HG03442 (cell line): Measurements from ENCODE around the gene MDGA2.

ENCODE experiments used
- ATAC-seq: cut with Tn5 transposase; IDR thresholded peaks from one replicate; pipeline ENCODE4 v1.9.1; 2021; ENCODE audit warnings: mild to moderate bottlenecking, moderate library complexity; ENCODE audit not compliant: unreplicated experiment

Gene MDGA2

GRCh38 chr14:47507861-47508260 is 167.5 kb downstream of the MDGA2 start:
- no peak for ATAC-seq

- ATAC-seq: no peak
Observed at GRCh38 chr14:47500369-47500768, 175.0 kb downstream of the MDGA2 start.

DNA sequence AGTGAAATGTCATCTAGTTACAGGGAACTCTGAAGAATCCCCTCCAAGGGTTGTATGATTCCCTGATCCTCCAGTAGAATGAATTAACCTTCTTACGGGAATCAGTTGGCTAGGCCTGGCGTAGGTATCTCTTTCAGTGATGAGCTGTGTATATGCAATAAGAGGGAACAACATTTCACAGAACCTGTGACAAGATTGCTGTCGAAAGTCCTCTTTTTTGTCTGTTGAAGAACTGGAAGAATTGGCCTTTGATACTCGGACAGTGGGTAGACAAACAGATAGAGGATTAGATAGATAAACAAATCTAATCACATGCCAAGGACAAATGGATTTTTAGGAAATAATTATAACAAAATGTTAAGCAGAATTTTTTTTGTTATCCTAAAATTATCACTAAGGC is 184.6 kb downstream of the MDGA2 start:
- no peak for ATAC-seq

- no peak for ATAC-seq
Observed at GRCh38 chr14:47490353-47490752, 185.1 kb downstream of the MDGA2 start.

- no peak for ATAC-seq
Observed at GRCh38 chr14:47485421-47485820, 190.0 kb downstream of the MDGA2 start.

DNA sequence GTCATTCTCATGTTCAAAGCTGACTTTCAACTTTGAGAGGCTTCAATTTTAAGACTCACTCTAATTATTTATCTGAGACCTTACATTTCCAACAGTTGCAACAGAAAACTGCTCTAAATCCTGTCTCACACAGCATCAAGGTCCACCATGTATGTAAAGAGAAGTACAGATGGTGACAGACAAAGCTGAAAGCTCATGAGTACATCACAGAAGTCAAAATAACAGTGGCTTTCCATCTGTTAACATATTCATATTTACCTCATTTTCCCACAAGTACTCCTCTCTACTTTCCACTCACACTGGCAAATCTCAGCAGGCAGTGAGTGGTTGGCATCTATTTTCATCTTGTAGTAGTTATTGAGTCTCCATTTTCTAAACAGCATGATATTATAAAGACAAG is 192.0 kb downstream of the MDGA2 start:
- no peak for ATAC-seq

DNA sequence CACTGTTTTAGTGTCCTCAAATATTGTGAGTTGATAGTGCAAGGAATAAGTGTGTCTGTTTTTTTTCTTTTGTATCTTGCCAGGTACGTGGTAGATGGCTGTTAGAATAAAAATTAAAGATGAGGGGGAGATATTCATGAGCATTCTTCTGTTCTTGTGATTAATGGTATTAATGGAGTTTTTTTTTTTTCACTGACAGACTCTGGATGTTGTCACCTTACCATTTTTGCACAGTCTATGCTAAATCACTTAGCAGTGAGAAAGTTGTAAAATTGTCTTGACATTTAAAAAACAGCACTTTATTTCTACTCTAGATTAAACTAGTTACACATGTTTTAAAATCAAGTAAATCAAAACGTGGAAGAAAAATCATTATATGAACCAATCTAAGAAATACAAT is 204.3 kb downstream of the MDGA2 start:
- ATAC-seq: no peak

- no peak for ATAC-seq
Observed at GRCh38 chr14:47466916-47467315, 208.5 kb downstream of the MDGA2 start.

DNA sequence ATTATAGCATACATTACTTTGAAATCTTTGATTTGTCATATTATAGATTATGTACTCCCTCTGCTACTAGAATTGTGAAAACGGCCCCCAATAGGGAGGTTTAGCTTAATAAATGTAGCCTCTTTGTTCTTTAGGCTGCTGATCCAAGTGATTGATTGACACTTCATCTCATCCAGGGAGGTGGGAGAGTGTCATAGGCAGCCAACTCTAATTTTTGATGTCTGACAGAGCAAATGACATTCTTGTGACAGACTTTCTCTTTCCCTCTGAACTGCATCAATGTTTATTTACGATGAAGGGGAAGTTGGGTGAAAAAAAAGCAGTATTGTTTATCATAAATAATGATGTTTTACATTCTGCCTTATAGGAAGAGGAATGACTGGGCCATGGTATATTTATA is 221.4 kb downstream of the MDGA2 start:
- no peak for ATAC-seq

DNA sequence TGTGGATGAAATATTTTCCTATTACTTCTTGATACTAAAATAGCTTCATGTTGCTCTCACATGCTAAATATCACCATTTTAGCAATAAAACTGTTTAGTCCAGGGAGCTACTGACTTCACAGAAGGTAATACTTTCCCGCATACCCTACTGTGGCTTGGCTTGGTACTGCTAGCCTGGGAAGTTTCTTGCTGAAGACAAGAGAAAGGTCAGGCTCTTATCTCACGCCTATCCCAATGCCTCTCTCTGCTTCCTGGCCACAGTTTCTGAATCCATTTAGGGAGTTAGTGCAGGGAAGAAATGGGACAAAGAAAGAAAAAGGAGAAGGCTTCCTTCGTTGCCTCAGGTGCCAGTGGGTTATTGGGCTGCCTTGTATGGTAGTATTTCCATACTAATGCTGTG is 228.3 kb downstream of the MDGA2 start:
- ATAC-seq: no peak

- no peak for ATAC-seq
Observed at GRCh38 chr14:47442211-47442610, 233.2 kb downstream of the MDGA2 start.

DNA sequence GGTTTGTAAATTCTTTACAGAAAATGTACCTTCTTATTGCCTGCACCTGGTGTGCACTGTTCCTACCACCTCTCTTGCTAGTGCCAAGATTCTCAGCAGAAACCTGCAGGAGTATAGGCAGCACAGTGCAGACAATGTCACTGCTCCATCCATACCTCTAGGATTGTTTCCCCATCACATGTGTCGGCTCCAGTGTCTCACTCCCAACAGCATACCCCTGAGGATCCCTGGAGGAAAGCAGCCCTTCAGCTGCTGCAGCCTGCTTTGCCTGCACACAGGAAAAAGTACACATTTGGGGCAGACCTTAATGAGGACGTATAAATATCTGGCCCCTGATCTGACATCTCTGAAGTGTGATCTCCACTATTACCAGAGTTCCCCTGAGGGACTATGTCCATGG is 235.5 kb downstream of the MDGA2 start:
- no peak for ATAC-seq

- ATAC-seq: no peak
Observed at GRCh38 chr14:47438650-47439140, 236.7 kb downstream of the MDGA2 start.

- ATAC-seq: no peak
Observed at GRCh38 chr14:47435331-47435965, 240.0 kb downstream of the MDGA2 start.

GRCh38 chr14:47427629-47428028 is 247.8 kb downstream of the MDGA2 start:
- ATAC-seq: no peak

DNA sequence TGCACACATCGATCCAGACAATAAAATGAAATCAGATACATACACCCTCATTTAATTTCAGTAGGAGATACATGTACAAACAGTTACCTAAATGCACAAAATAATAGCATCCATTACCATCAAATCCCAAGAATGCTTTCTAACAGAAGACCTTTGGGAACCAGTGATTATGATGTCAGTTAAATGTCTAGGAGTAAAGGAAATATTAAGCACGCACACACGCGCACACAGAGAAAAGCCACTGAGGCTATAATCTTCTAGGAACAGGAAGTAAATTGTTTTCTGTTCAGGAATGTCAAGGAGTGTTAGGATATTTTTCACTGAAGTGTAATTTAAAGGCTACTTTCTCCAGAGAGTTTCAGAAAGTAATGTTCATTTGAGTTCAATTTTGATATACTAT is 250.1 kb downstream of the MDGA2 start:
- ATAC-seq: no peak

GRCh38 chr14:47422191-47422590 is 253.2 kb downstream of the MDGA2 start:
- ATAC-seq: no peak

DNA sequence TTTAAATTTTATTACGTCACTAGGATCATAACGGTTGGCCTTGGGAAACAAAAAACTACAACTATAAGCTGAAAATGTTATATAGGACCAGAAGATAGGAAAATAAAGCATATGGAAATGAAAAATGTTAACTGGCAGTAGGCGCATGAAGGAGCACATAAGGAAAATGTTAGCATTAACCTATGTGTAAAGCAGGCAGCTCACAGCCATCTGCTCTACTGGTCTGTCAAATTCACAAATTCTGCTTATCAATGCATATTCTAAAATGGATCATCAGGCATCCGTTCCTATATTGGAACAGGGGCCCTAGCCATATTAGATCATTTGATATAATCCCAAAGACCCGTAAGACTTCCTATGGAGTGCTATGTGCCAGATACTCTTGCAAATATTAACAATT is 263.9 kb downstream of the MDGA2 start:
- ATAC-seq: no peak

DNA sequence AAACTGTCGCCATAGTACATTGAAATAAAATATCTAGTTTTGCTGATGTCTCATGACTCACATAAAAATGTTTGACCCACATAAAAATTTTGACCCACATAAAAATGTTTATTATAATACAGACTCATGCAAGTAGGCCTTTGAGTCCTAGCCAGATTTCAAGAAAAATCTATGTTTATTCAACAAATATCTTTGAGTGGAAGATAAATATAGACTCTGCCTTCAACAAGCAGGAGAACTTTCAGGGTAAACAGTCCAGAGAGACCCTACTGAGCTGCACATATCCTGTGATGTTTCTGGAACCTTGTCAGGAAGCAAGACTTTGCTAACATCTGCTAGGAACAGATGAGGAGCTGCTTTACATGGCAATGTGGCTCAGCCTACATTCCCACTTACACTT is 283.1 kb downstream of the MDGA2 start:
- no peak for ATAC-seq

- ATAC-seq: no peak
Observed at GRCh38 chr14:47390831-47391504, 284.4 kb downstream of the MDGA2 start.

DNA sequence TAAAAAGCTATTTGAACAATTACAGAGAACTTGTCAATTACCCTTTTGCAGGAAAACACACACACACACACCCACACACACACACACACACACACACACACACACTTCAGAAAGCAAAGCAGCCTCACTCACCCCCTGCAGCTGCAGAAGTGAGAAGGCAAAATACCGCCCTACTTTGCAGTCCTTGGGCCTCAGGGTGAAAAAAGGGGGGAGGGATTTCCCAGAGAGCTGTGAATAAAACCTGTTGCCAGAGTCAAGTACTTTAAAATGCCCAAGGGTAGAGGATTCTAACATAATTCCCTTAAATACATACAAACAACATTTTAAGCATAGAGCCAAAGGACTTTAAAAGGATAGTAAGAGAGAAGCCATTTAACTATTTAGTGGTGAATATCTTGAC is 285.9 kb downstream of the MDGA2 start:
- ATAC-seq: no peak

- no peak for ATAC-seq
Observed at GRCh38 chr14:47366006-47366405, 309.4 kb downstream of the MDGA2 start.

DNA sequence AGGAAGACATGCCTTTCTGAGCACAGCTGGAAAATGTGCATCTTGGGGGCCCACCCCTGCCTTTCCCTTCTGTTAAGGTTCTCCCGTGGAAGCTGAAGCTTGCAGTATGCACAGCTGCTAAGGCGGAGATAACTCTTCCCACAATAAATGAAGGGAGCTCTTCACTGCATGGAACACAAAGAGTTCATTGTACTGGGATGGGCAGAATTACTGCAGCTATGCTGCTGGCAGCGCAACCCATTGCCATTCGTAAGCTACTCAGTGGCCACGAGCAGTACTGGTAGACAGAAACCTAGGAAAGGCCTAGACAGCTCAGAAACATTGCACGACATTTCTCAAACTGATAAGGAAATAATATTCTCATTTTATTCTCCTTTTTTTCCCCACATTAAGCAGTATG is 310.2 kb downstream of the MDGA2 start:
- ATAC-seq: no peak
